RWPE1 (cell line): ENCODE data around the gene GJB2.

Experiments
- CTCF ChIA-PET: fragments of 350-600 bp; sonication (Branson Sonifier 250); formaldehyde crosslinking; extraction: SDS; loops from one replicate; lab custom pipeline; 2021; lab: Yijun Ruan, JAX
- POLR2A ChIA-PET: fragments of 400-600 bp; formaldehyde crosslinking; extraction: SDS; loops from one replicate; lab custom pipeline; 2020; ENCODE audit warnings: antibody characterized with exemption; ENCODE audit not compliant: low non-redundant PET; lab: Yijun Ruan, JAX
- DNase-seq: peaks from one replicate; pipeline ENCODE4 v3.0.0; 2012; ENCODE audit warnings: low spot score
- H3K27ac ChIP-seq: fragments of 450-650 bp; 2 replicates; pipeline ENCODE4 v1.5.1; 2017
- CTCF ChIP-seq: fragments of 450-650 bp; conservative IDR thresholded peaks from 2 replicates; pipeline ENCODE4 v1.5.1; 2017; ENCODE audit warnings: low read depth, mild to moderate bottlenecking

GJB2 gene

GRCh38 chr13:20165417-20166257 is 27.1 kb downstream of the GJB2 start:
- no peak for DNase-seq
- no peak for TF ChIP-seq CTCF
- ChIA-PET CTCF (no interaction called here), POLR2A (no interaction called here)
- H3K27ac ChIP-seq: no peak overlapping the region

- TF ChIP-seq CTCF: no peak
- H3K27ac ChIP-seq: no peak overlapping the region
- ChIA-PET CTCF (interaction anchor here (0.6 to 1.4 kb wide), 3 partner anchors 34 to 334 kb away, joined by 3 to 4 read pairs (median 3); no protein-coding TSS in a partner anchor), POLR2A (no interaction called here)
- no peak for DNase-seq
These were observed 30.8 kb downstream of the GJB2 start for GRCh38 chr13:20161951-20162300.

DNA sequence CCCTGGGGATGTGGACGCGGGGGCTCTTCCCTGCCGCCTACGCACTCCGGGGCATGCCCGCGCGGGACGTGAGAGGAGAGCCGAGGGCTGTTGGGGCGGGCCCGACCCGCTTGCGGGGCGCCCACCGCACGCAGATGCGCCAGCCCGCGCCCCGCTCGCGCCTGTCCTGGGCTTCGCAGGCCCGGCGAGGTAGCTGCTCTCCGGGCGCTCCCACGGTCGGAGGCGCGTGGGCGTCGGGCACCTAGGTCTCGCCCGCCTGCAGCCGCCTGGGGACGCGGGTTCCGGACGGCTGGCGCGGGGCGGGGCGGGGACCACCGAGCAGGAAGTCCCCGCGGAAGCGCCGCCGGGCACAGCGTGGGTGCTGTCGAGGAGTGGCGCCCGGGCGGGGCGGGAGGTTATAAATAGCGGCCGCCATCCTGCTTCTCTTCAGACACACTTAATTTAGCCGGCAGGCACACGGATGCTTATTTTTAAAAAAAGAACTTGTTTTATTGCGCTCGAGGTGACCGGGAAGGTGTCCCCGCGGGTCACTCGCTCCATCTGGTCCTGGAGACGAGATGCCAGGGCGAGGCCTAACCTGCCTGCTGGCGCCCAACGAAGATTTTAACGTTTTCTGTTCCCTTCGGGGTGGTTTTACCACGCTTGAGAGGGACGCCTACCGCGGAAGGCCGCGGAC is 31.3 kb downstream of the GJB2 start:
- TF ChIP-seq CTCF: no peak
- no peak for DNase-seq

GRCh38 chr13:20160306-20161274 is 32.1 kb downstream of the GJB2 start, which contains the start of gene GJA3:
GJA3 (minus strand) TSS chr13:20161052; CDS start chr13:20143288, 17,764 bp downstream.
- TF ChIP-seq CTCF: no peak
- peak; percentile 49 for DNase-seq
- CTCF ChIA-PET: interaction anchor here (0.6 to 1.3 kb wide), 6 partner anchors 32 to 528 kb away, joined by 3 to 4 read pairs (median 4); no protein-coding TSS in a partner anchor
- POLR2A ChIA-PET: no interaction called here
- no peak within 1 kb of the TSS for H3K27ac ChIP-seq

More for the DNA sequence above, 31.3 kb downstream of the GJB2 start:
- ChIA-PET CTCF (interaction anchor here (0.6 to 1.3 kb wide), 3 partner anchors 35 to 279 kb away, joined by 3 to 4 read pairs (median 3); no protein-coding TSS in a partner anchor), POLR2A (no interaction called here)
- H3K27ac ChIP-seq: no peak overlapping the region

DNA sequence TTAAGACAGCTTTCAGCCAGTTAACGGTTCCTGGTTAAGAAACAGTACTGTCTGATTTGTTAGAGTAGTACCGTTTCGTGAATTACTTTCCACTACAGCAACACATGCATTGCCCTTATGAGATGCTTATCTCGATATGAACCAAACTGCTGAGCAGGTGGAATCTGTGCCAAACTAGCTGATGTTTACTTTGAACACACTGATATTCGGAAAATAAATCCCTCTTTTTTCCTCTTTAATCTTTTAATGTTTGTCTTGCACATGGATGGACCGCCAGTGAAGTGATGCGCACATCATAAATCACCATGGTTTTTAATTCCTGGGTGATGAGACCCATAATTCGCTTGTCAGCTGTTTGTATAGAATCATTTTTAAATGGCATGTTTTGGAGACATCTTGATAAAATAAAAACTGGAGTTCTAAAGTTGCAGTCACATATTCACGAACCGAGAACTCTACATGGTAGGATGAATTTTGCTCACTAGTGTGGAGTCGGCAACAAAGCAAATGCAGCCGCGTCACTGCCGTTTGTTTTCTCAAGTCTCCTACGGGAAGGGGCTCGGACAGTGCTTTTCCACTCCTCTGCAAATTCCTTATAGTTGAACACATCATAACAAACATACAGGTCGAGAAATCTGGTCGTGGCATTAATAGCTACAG is 33.0 kb downstream of the GJB2 start:
- no peak for DNase-seq
- no peak overlapping the region for H3K27ac ChIP-seq
- TF ChIP-seq CTCF: no peak
- ChIA-PET CTCF (interaction anchor here (0.6 to 1.2 kb wide), 3 partner anchors 31 to 529 kb away, joined by 3 to 4 read pairs (median 4); no protein-coding TSS in a partner anchor), POLR2A (no interaction called here)
